ENCODE data around the gene KCNG2. TPM values are rescaled to one million over a fixed set of nuclear protein-coding genes. Genes with fewer than 3 reads are reported as not detected.

Gene KCNG2
- polyA plus RNA-seq, 1 of the 3 experiments (the other 2 are of a cell fraction): not detected

DNA sequence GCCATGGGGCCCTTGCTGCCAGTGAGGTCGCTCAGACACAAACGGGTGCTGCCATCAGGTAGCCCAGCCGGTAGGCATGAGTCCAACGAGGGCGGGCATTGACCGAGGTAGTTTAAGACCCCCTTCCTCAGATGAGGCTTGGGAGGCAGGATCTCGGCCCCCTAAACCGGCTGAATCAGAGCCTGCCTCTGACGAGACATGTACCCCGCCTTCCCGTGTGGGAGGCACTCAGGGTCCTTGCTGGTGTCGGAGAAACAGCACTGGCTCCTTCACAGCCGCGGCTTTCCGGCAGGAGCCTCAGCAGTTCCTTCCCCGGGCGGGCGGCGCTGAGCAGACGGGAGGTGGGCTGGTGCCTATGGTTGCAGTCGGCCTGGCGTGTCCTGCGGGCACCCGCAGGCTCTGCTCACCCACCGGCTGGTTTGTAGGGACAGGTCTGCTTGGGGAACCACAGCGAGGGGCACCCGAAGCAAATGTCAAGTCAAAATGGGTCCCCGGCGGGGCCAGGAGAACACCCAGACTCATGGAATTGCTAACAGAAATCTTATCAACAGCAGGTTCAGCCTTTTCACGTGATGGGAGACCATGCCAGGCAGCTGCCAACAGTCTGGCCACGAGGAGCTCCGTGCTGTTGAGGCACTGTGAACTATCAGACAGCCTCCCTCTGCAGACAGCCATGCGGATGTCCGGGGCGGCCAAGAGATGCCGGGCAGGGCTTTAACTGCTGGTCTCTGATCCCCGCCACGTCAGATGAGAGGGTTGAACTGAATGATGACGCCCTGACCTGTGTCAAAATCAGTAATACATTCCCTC, 2.8 kb downstream of the KCNG2 start:
- H3K9ac ChIP-seq: no peak overlapping the region
- H4K20me1 ChIP-seq (ENCODE audit: insufficient read depth): no peaks in the 10 kb centered on the region
- ChIA-PET POLR2A (no interaction called here), CTCF (no interaction called here)
- H2AFZ ChIP-seq (ENCODE audit: low read depth): no peak overlapping the region
- no peaks in the 10 kb centered on the region for H3K36me3 ChIP-seq (replicated peaks in 1 of 2; ENCODE audit: control insufficient read depth in 1 of 2, insufficient read depth in 2 of 2, low read length in 1 of 2)
- H3K27ac ChIP-seq (ENCODE audit: low read depth in 2 of 2, low read length in 1 of 2): no peak overlapping the region
- no peaks in the 10 kb centered on the region for H3K9me2 ChIP-seq
- H3K4me3 ChIP-seq (ENCODE audit: low read depth in 2 of 2, low read length in 1 of 2): no peak overlapping the region
- peaks cover 91% of the 10 kb centered on the region for H3K27me3 ChIP-seq (ENCODE audit: insufficient read depth)
- TF ChIP-seq, protein P1, sequence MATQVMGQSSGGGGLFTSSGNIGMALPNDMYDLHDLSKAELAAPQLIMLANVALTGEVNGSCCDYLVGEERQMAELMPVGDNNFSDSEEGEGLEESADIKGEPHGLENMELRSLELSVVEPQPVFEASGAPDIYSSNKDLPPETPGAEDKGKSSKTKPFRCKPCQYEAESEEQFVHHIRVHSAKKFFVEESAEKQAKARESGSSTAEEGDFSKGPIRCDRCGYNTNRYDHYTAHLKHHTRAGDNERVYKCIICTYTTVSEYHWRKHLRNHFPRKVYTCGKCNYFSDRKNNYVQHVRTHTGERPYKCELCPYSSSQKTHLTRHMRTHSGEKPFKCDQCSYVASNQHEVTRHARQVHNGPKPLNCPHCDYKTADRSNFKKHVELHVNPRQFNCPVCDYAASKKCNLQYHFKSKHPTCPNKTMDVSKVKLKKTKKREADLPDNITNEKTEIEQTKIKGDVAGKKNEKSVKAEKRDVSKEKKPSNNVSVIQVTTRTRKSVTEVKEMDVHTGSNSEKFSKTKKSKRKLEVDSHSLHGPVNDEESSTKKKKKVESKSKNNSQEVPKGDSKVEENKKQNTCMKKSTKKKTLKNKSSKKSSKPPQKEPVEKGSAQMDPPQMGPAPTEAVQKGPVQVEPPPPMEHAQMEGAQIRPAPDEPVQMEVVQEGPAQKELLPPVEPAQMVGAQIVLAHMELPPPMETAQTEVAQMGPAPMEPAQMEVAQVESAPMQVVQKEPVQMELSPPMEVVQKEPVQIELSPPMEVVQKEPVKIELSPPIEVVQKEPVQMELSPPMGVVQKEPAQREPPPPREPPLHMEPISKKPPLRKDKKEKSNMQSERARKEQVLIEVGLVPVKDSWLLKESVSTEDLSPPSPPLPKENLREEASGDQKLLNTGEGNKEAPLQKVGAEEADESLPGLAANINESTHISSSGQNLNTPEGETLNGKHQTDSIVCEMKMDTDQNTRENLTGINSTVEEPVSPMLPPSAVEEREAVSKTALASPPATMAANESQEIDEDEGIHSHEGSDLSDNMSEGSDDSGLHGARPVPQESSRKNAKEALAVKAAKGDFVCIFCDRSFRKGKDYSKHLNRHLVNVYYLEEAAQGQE (IDR thresholded peaks at IDR 0.05; ENCODE audit: low read depth, low read length): no peak
- TF ChIP-seq ELF1 (IDR thresholded peaks at IDR 0.05) (no peak), RFX5 (IDR thresholded peaks at IDR 0.05; ENCODE audit: low read length) (no peak), NFIC (IDR thresholded peaks at IDR 0.05; ENCODE audit: borderline replicate concordance) (no peak), GATA2 (CRISPR knock-in tag; IDR thresholded peaks at IDR 0.05) (no peak), JUND (IDR thresholded peaks at IDR 0.05) (no peak), SMC3 (IDR thresholded peaks at IDR 0.05; ENCODE audit: low read depth, low read length) (no peak)
- TF ChIP-seq, protein P2, sequence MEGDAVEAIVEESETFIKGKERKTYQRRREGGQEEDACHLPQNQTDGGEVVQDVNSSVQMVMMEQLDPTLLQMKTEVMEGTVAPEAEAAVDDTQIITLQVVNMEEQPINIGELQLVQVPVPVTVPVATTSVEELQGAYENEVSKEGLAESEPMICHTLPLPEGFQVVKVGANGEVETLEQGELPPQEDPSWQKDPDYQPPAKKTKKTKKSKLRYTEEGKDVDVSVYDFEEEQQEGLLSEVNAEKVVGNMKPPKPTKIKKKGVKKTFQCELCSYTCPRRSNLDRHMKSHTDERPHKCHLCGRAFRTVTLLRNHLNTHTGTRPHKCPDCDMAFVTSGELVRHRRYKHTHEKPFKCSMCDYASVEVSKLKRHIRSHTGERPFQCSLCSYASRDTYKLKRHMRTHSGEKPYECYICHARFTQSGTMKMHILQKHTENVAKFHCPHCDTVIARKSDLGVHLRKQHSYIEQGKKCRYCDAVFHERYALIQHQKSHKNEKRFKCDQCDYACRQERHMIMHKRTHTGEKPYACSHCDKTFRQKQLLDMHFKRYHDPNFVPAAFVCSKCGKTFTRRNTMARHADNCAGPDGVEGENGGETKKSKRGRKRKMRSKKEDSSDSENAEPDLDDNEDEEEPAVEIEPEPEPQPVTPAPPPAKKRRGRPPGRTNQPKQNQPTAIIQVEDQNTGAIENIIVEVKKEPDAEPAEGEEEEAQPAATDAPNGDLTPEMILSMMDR (IDR thresholded peaks at IDR 0.05): no peak
- DNase-seq: no peak
- no peaks in the 10 kb centered on the region for H3K9me3 ChIP-seq
- H3K4me2 ChIP-seq: no peak overlapping the region
- no peaks in the 10 kb centered on the region for H3K79me2 ChIP-seq (ENCODE audit: insufficient read depth)
- no peaks in the 10 kb centered on the region for H3K4me1 ChIP-seq (ENCODE audit: control insufficient read depth in 1 of 2, insufficient read depth in 2 of 2, low read depth in 1 of 2, low read length in 1 of 2)
- no peaks in the 10 kb centered on the region for H3F3A ChIP-seq (replicated peaks; ENCODE audit: insufficient read depth)
- 32% methylated on average over 17 of the region's 39 CpGs for WGBS (ENCODE audit: low lambda C conversion rate)

DNA sequence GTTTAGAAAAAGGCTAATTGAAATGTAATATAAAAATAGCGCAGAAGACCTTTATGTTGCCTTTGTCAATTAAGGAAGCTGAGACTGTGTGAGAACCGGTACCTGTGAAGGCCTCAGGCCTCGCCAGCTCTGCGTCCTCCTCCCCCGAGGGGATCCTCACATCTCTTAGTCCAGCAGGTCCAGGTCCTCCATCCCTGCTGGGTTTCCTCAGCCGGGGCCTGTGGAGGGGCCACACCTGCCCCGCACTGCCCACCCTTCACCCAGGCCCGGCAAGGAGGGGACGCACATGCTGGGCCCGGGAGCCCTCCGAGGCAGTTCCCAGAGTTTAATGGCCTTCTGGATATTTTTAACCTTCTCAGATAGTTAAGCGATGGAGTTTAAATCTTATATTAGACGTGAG, 3.5 kb downstream of the KCNG2 start:
- no peaks in the 10 kb centered on the region for H3K4me1 ChIP-seq (ENCODE audit: control insufficient read depth in 1 of 2, insufficient read depth in 2 of 2, low read depth in 1 of 2, low read length in 1 of 2)
- H2AFZ ChIP-seq (ENCODE audit: low read depth): no peak overlapping the region
- no peaks in the 10 kb centered on the region for H4K20me1 ChIP-seq (ENCODE audit: insufficient read depth)
- no peak overlapping the region for H3K4me2 ChIP-seq
- H3K36me3 ChIP-seq (replicated peaks in 1 of 2; ENCODE audit: control insufficient read depth in 1 of 2, insufficient read depth in 2 of 2, low read length in 1 of 2): no peaks in the 10 kb centered on the region
- no peaks in the 10 kb centered on the region for H3K9me3 ChIP-seq
- ChIA-PET POLR2A (no interaction called here), CTCF (no interaction called here)
- no peaks in the 10 kb centered on the region for H3K9me2 ChIP-seq
- peaks cover 91% of the 10 kb centered on the region for H3K27me3 ChIP-seq (ENCODE audit: insufficient read depth)
- H3K4me3 ChIP-seq (ENCODE audit: low read depth in 2 of 2, low read length in 1 of 2): no peak overlapping the region
- H3K79me2 ChIP-seq (ENCODE audit: insufficient read depth): no peaks in the 10 kb centered on the region
- TF ChIP-seq RCOR1 (IDR thresholded peaks at IDR 0.05; ENCODE audit: low read length) (no peak), EZH2phosphoT487 (IDR thresholded peaks at IDR 0.05; ENCODE audit: borderline replicate concordance, low read depth) (no peak), YY1 (IDR thresholded peaks at IDR 0.05; ENCODE audit: low read depth) (no peak), GABPA (IDR thresholded peaks at IDR 0.05; ENCODE audit: low read depth) (no peak), RAD21 (IDR thresholded peaks at IDR 0.05; ENCODE audit: low read length) (no peak), MEF2A (IDR thresholded peaks at IDR 0.05; ENCODE audit: borderline replicate concordance, low read depth) (no peak), EP300 (IDR thresholded peaks at IDR 0.05; ENCODE audit: borderline replicate concordance in 1 of 2, low read depth in 1 of 2, low read length in 1 of 2) (no peak)
- TF ChIP-seq, protein P3, sequence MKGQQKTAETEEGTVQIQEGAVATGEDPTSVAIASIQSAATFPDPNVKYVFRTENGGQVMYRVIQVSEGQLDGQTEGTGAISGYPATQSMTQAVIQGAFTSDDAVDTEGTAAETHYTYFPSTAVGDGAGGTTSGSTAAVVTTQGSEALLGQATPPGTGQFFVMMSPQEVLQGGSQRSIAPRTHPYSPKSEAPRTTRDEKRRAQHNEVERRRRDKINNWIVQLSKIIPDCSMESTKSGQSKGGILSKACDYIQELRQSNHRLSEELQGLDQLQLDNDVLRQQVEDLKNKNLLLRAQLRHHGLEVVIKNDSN (IDR thresholded peaks at IDR 0.05; ENCODE audit: borderline replicate concordance, low read depth): no peak
- no peak for DNase-seq
- no peaks in the 10 kb centered on the region for H3F3A ChIP-seq (replicated peaks; ENCODE audit: insufficient read depth)
- no peak overlapping the region for H3K27ac ChIP-seq (ENCODE audit: low read depth in 2 of 2, low read length in 1 of 2)
- H3K9ac ChIP-seq: no peak overlapping the region
- WGBS (ENCODE audit: low lambda C conversion rate): 71% methylated on average over 8 of the region's 13 CpGs

Data from SK-N-SH (cell line).